ENCODE data around the gene TMOD4. TPM values are rescaled to one million over a fixed set of nuclear protein-coding genes. Genes with fewer than 3 reads are reported as not detected.

TMOD4 gene
- total and polyA plus RNA-seq, 2 experiments from 2014 or later: 1.3 TPM; not detected in 1

DNA sequence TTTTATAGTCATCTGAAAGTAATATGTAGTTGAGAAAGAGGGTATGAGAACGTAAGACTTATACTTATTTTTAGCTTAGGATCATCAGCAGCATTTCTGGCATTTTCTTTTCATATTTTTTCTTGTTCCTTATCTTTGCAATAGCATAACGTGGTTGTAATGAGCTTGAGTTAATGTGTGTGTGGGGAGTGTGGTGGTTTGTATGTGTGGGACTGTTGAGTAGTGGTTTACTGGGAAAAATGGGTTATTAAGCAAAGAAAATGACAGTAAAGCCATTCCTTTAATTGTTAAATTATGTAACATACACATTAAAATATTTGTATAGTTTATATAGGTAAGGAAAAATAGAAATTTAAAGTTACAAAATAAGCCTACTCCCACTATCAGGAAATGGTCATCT, 37.8 kb upstream of the TMOD4 start:
- no peaks in the 10 kb centered on the region for H3K27me3 ChIP-seq (ENCODE audit: insufficient read depth)
- no peak overlapping the region for H3K27ac ChIP-seq (ENCODE audit: low read depth)
- DNase-seq (ENCODE audit: low spot score): no peak
- peaks cover 35% of the 10 kb centered on the region for H3K36me3 Mint-ChIP-seq (ENCODE audit: low read depth)
- H3K4me1 Mint-ChIP-seq: no peaks in the 10 kb centered on the region; the same call in 2 of the 3 replicates
- TF ChIP-seq, protein P1, sequence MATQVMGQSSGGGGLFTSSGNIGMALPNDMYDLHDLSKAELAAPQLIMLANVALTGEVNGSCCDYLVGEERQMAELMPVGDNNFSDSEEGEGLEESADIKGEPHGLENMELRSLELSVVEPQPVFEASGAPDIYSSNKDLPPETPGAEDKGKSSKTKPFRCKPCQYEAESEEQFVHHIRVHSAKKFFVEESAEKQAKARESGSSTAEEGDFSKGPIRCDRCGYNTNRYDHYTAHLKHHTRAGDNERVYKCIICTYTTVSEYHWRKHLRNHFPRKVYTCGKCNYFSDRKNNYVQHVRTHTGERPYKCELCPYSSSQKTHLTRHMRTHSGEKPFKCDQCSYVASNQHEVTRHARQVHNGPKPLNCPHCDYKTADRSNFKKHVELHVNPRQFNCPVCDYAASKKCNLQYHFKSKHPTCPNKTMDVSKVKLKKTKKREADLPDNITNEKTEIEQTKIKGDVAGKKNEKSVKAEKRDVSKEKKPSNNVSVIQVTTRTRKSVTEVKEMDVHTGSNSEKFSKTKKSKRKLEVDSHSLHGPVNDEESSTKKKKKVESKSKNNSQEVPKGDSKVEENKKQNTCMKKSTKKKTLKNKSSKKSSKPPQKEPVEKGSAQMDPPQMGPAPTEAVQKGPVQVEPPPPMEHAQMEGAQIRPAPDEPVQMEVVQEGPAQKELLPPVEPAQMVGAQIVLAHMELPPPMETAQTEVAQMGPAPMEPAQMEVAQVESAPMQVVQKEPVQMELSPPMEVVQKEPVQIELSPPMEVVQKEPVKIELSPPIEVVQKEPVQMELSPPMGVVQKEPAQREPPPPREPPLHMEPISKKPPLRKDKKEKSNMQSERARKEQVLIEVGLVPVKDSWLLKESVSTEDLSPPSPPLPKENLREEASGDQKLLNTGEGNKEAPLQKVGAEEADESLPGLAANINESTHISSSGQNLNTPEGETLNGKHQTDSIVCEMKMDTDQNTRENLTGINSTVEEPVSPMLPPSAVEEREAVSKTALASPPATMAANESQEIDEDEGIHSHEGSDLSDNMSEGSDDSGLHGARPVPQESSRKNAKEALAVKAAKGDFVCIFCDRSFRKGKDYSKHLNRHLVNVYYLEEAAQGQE (IDR thresholded peaks at IDR 0.05; ENCODE audit: unreplicated experiment): no peak
- TF ChIP-seq JUNB (IDR thresholded peaks at IDR 0.05; ENCODE audit: unreplicated experiment) (no peak), ETS1 (IDR thresholded peaks at IDR 0.05) (no peak), NANOG (IDR thresholded peaks at IDR 0.05; ENCODE audit: borderline replicate concordance) (no peak), POLR2AphosphoS5 (IDR thresholded peaks at IDR 0.05; ENCODE audit: low read depth) (no peak), EZH2phosphoT487 (IDR thresholded peaks at IDR 0.05; ENCODE audit: unreplicated experiment) (no peak), CREB1 (CRISPR knock-in tag; IDR thresholded peaks at IDR 0.05; ENCODE audit: low read depth) (no peak), ZNF331 (CRISPR knock-in tag; IDR thresholded peaks at IDR 0.05; ENCODE audit: low read depth) (no peak), STAT1 (IDR thresholded peaks at IDR 0.05; ENCODE audit: unreplicated experiment) (no peak), EZH2 (IDR thresholded peaks at IDR 0.05; ENCODE audit: low read depth, unreplicated experiment) (no peak), ZNF114 (CRISPR knock-in tag; IDR thresholded peaks at IDR 0.05) (no peak), ZNF462 (CRISPR knock-in tag; IDR thresholded peaks at IDR 0.05) (no peak), CTCF (conservative IDR thresholded peaks at IDR 0.05; ENCODE audit: low read depth in 2 of 2) (no peak)
- no peaks in the 10 kb centered on the region for H3K27me3 Mint-ChIP-seq (ENCODE audit: insufficient read depth, low read depth, poor library complexity)
- H3K36me3 ChIP-seq (ENCODE audit: insufficient read depth): peaks cover 11% of the 10 kb centered on the region; the same call in 1 of the 2 replicates
- no peak for ATAC-seq
- H4K20me1 ChIP-seq (replicated peaks; ENCODE audit: insufficient read depth): peaks cover 51% of the 10 kb centered on the region
- H3F3A ChIP-seq (replicated peaks; ENCODE audit: low read depth): 0 out of 2 replicates have a peak, but pooled peaks cover 4% of the 10 kb centered on the region
- H3K9me3 Mint-ChIP-seq: no peaks in the 10 kb centered on the region
- H3K79me2 ChIP-seq (replicated peaks; ENCODE audit: insufficient read depth): peaks cover 100% of the 10 kb centered on the region
- H3K4me1 ChIP-seq (ENCODE audit: insufficient read depth): no peaks in the 10 kb centered on the region
- H3K9me2 ChIP-seq (ENCODE audit: insufficient read depth): no peaks in the 10 kb centered on the region
- no peak overlapping the region for H3K4me2 ChIP-seq
- no peak overlapping the region for H2AFZ ChIP-seq
- no peak overlapping the region for H3K27ac Mint-ChIP-seq
- no peak overlapping the region for H3K4me3 ChIP-seq
- no peak overlapping the region for H3K4me3 Mint-ChIP-seq
